Kasumi-1 (cell line): Measurements from ENCODE around the gene PDE5A.
"Not testable (repeated sequence)": the region's sequence is repeated elsewhere in the genome, so short reads cannot be mapped to it uniquely, and the experiment has no call there.

Source experiments
- DNase-seq, 2 experiments: peaks; one replicate each; lab custom pipeline; 2025; lab: John Stamatoyannopoulos, UW

The PDE5A gene

GRCh38 chr4:119470021-119470736, 158.4 kb downstream of the PDE5A start:
- DNase-seq, result not testable (repeated sequence)

DNA sequence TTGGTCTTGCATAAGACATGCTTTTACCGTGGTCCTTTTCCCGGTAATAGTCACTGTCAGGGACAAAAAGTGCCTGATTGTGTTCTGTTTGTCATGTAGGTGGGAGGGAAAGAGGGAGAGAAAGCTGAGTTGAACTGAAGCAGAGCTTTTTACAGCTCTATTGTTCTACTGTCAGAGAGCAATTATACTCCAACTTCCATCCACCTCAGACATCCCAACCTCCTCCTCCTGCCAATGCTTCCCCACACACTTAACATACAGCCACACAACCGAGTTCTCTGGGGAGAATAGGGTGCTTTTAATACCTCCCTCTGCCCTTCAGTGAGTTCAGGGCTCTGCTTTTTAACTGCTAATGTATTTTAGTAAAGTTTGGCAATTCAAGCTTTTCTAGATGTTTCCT, 159.6 kb downstream of the PDE5A start:
- DNase-seq, result not testable (repeated sequence)

GRCh38 chr4:119462733-119463132, 165.9 kb downstream of the PDE5A start:
- DNase-seq, result peak; percentile 5 to 34

- not testable (repeated sequence) for DNase-seq
Observed at GRCh38 chr4:119455734-119456133, 172.9 kb downstream of the PDE5A start.

- DNase-seq, result peak; percentile 81 to 82
Observed at GRCh38 chr4:119454491-119455270, 173.9 kb downstream of the PDE5A start.

DNA sequence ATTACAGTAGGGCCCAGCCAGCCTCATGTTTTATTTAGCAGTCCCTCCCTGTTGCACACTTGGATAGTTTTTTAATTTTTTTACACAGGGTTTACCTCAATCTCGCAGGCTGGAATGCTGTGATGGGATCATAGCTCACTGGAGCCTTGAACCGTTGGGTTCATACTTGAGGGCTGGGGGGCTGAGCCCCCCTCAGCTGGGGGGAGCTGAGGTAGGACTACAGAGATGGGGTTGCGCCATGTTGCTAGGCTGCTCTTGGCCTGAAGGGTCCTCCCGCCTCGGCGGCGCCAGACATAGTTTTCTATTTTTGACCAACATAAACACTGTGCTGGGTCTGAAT, 174.5 kb downstream of the PDE5A start:
- not testable (repeated sequence) for DNase-seq

- not testable (repeated sequence) for DNase-seq
Observed at GRCh38 chr4:119453286-119453685, 175.3 kb downstream of the PDE5A start.

- not testable (repeated sequence) for DNase-seq
Observed at GRCh38 chr4:119449851-119450250, 178.8 kb downstream of the PDE5A start.
